A673 (cell line): ENCODE measurements around the gene RPS21. TPM values are rescaled to one million over a fixed set of nuclear protein-coding genes. Genes with fewer than 3 reads are reported as not detected.

Experiments used
- BruUV-seq: library from RNA; stranded (reverse); fragments of 400-500 nt; replicated peaks from 2 replicates; lab custom pipeline; 2021; lab: Mats Ljungman, UMichigan
- CTCF ChIA-PET: fragments of 300-600 bp; sonication (Branson Sonifier 250); formaldehyde crosslinking; loops from one replicate; lab custom pipeline; 2022; ENCODE audit warnings: antibody characterized with exemption; lab: Charles Lee
- POLR2A ChIA-PET: fragments of 300-600 bp; sonication (Branson Sonifier 250); formaldehyde crosslinking; loops from one replicate; lab custom pipeline; 2022; ENCODE audit warnings: antibody characterized with exemption; ENCODE audit not compliant: low non-redundant PET; lab: Charles Lee
- DNase-seq: peaks from one replicate; pipeline ENCODE4 v3.0.0-alpha.2; 2015; ENCODE audit warnings: low spot score
- H3K27ac ChIP-seq: fragments of 200-600 bp; sonication (generic); 2 replicates; pipeline ENCODE4 v1.5.1; 2016; ENCODE audit warnings: mixed run types, low read depth, mild to moderate bottlenecking, mixed read lengths, antibody characterized with exemption, low read length; ENCODE audit not compliant: poor library complexity, severe bottlenecking
- H3K27me3 ChIP-seq: fragments of 200-600 bp; sonication (generic); replicated peaks from 2 replicates; pipeline ENCODE4 v1.6.1; 2017; ENCODE audit warnings: mixed run types, low read depth, mild to moderate bottlenecking, mixed read lengths, antibody characterized with exemption, low read length; ENCODE audit not compliant: insufficient read depth, poor library complexity
- H3K36me3 ChIP-seq: fragments of 200-600 bp; sonication (generic); 2 replicates; pipeline ENCODE4 v1.6.1; 2016; ENCODE audit warnings: mixed run types, mild to moderate bottlenecking, mixed read lengths, antibody characterized with exemption, low read length; ENCODE audit not compliant: insufficient read depth, poor library complexity, severe bottlenecking
- H3K4me1 ChIP-seq: fragments of 200-600 bp; sonication (generic); 2 replicates; pipeline ENCODE4 v1.6.1; 2017; ENCODE audit warnings: mixed run types, mild to moderate bottlenecking, mixed read lengths, antibody characterized with exemption, low read length; ENCODE audit not compliant: insufficient read depth, poor library complexity, severe bottlenecking
- H3K4me3 ChIP-seq: fragments of 200-600 bp; sonication (generic); 2 replicates; pipeline ENCODE4 v1.5.1; 2016; ENCODE audit warnings: low read depth, mixed run types, mild to moderate bottlenecking, mixed read lengths, low read length; ENCODE audit not compliant: poor library complexity, severe bottlenecking
- H3K9me3 ChIP-seq: fragments of 200-600 bp; sonication (generic); 2 replicates; pipeline ENCODE4 v1.6.1; 2016; ENCODE audit warnings: mixed run types, low read depth, mild to moderate bottlenecking, mixed read lengths, antibody characterized with exemption, low read length; ENCODE audit not compliant: poor library complexity, severe bottlenecking
- EZH2 ChIP-seq: fragments of 200-600 bp; sonication (generic); IDR thresholded peaks from 2 replicates; pipeline ENCODE4 v1.6.1; 2017; ENCODE audit warnings: borderline replicate concordance, low read depth, mild to moderate bottlenecking, mixed read lengths, antibody characterized with exemption, low read length; ENCODE audit not compliant: poor library complexity, severe bottlenecking
- intact Hi-C: fragments of 100-400 bp; cut with micrococcal nuclease; formaldehyde crosslinking; loops from one replicate; pipeline ENCODE4 v1.10.0; 2022; ENCODE audit not compliant: unreplicated experiment
- total RNA-seq: library from RNA; stranded (reverse); gene quantifications from 2 replicates; pipeline ENCODE4 v1.2.3, GENCODE V29; 2021
- TF ChIP-seq, protein P1 (sequence below): fragments of 300-800, 200-600 bp; sonication (generic); conservative IDR thresholded peaks from 2 replicates; pipeline ENCODE4 v1.5.1; 2017; ENCODE audit warnings: low read depth, mild to moderate bottlenecking, antibody characterized with exemption, low read length, moderate library complexity, mixed read lengths

Gene RPS21
- total RNA-seq, 1 experiment from 2014 or later: 1,506 TPM

- ChIA-PET CTCF (no interaction called here), POLR2A (no interaction called here)
- no peak overlapping the region for H3K4me3 ChIP-seq
- no peak for DNase-seq
- BruUV-seq: no TSS peak
- intact Hi-C loops: no loop called here
- H3K4me1 ChIP-seq: peaks cover 10% of the 10 kb centered on the region
- H3K27ac ChIP-seq: no peak overlapping the region
- peaks cover 34% of the 10 kb centered on the region for H3K36me3 ChIP-seq
- no peaks in the 10 kb centered on the region for H3K9me3 ChIP-seq
- no peaks in the 10 kb centered on the region for H3K27me3 ChIP-seq
- TF ChIP-seq, protein P1, sequence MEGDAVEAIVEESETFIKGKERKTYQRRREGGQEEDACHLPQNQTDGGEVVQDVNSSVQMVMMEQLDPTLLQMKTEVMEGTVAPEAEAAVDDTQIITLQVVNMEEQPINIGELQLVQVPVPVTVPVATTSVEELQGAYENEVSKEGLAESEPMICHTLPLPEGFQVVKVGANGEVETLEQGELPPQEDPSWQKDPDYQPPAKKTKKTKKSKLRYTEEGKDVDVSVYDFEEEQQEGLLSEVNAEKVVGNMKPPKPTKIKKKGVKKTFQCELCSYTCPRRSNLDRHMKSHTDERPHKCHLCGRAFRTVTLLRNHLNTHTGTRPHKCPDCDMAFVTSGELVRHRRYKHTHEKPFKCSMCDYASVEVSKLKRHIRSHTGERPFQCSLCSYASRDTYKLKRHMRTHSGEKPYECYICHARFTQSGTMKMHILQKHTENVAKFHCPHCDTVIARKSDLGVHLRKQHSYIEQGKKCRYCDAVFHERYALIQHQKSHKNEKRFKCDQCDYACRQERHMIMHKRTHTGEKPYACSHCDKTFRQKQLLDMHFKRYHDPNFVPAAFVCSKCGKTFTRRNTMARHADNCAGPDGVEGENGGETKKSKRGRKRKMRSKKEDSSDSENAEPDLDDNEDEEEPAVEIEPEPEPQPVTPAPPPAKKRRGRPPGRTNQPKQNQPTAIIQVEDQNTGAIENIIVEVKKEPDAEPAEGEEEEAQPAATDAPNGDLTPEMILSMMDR: no peak
- no peak for TF ChIP-seq EZH2
These were observed 6.4 kb downstream of the RPS21 start for GRCh38 chr20:62393335-62393665.

DNA sequence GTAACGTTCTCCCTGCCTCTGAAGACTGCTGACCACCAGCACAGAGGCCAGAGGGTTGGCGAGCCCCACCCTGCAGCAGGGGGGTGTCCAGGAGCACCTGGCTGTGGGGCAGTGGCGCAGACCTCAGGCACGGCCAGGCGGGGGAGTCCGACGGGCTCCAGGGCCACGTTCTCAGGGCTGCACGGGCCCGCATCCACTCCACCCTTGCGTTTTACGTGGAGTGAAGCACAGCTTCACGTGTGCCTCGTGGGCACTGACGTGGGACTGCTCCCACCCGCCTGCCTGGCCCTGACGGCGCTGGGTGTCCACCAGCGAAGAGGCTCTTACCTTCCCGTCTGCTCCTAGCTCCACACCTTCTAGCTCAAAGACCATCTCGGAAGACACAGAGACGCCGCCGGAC lies 6.9 kb downstream of the RPS21 start:
- no TSS peak for BruUV-seq
- CTCF ChIA-PET: no interaction called here

GRCh38 chr20:62394248-62395245 lies 7.6 kb downstream of the RPS21 start:
- Histone ChIP-seq H3K4me3 (no peak overlapping the region), H3K27ac (no peak overlapping the region), H3K36me3 (peaks cover 22% of the 10 kb centered on the region), H3K27me3 (no peaks in the 10 kb centered on the region), H3K4me1 (no peaks in the 10 kb centered on the region), H3K9me3 (no peaks in the 10 kb centered on the region)
- no peak for TF ChIP-seq EZH2
- TF ChIP-seq, protein P1: no peak
- ChIA-PET CTCF (no interaction called here), POLR2A (no interaction called here)
- intact Hi-C loops: no loop called here
- BruUV-seq: no TSS peak
- no peak for DNase-seq

More for the DNA sequence above, 6.9 kb downstream of the RPS21 start:
- intact Hi-C loops: no loop called here
- H3K27me3 ChIP-seq: no peaks in the 10 kb centered on the region
- DNase-seq: no peak
- H3K4me3 ChIP-seq: no peak overlapping the region
- TF ChIP-seq, protein P1: no peak
- no peak for TF ChIP-seq EZH2
- no peaks in the 10 kb centered on the region for H3K9me3 ChIP-seq
- peaks cover 4% of the 10 kb centered on the region for H3K4me1 ChIP-seq
- POLR2A ChIA-PET: no interaction called here
- no peak overlapping the region for H3K27ac ChIP-seq
- peaks cover 29% of the 10 kb centered on the region for H3K36me3 ChIP-seq
